ENCODE data around the gene ACTN3.

DNA sequence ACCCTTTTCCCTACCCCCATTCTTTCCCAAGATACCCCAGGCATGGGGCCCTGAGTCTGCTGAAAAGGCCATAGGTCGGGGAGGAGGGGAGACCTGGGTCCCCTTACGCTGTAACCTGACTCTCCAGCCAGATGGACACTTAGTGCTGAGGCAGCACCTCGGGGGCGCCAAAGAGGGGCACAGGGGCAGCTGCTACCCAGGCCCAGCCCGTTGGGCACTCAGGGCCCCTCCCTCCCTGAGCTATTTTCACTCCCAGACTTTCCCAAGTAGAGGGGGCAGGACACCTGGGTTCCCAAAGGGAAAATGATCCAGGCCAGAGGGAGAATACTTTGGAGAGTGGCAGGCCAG, 933 bp downstream of the ACTN3 start:
- TF ChIP-seq, protein P1, sequence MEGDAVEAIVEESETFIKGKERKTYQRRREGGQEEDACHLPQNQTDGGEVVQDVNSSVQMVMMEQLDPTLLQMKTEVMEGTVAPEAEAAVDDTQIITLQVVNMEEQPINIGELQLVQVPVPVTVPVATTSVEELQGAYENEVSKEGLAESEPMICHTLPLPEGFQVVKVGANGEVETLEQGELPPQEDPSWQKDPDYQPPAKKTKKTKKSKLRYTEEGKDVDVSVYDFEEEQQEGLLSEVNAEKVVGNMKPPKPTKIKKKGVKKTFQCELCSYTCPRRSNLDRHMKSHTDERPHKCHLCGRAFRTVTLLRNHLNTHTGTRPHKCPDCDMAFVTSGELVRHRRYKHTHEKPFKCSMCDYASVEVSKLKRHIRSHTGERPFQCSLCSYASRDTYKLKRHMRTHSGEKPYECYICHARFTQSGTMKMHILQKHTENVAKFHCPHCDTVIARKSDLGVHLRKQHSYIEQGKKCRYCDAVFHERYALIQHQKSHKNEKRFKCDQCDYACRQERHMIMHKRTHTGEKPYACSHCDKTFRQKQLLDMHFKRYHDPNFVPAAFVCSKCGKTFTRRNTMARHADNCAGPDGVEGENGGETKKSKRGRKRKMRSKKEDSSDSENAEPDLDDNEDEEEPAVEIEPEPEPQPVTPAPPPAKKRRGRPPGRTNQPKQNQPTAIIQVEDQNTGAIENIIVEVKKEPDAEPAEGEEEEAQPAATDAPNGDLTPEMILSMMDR (IDR thresholded peaks at IDR 0.05): no peak
- TF ChIP-seq POLR2A (IDR thresholded peaks at IDR 0.05): no peak
